MCF 10A (cell line): Measurements from ENCODE around the gene HECTD3. TPM values are rescaled to one million over a fixed set of nuclear protein-coding genes. Genes with fewer than 3 reads are reported as not detected.
"Not testable (repeated sequence)": the region's sequence is repeated elsewhere in the genome, so short reads cannot be mapped to it uniquely, and the experiment has no call there.

Experiments
- BruUV-seq: library from RNA; stranded (reverse); fragments of 400-500 nt; replicated peaks from 2 replicates; lab custom pipeline; 2021; lab: Mats Ljungman, UMichigan
- CTCF ChIA-PET: fragments of 300-600 bp; sonication (Branson Sonifier 250); formaldehyde crosslinking; extraction: SDS; loops from one replicate; lab custom pipeline; 2021; ENCODE audit warnings: antibody characterized with exemption, inconsistent platforms; lab: Yijun Ruan, JAX
- POLR2A ChIA-PET: fragments of 300-600, 350-650 bp; sonication (Branson Sonifier 250); formaldehyde crosslinking; extraction: SDS; loops from one replicate; lab custom pipeline; 2020; ENCODE audit warnings: antibody characterized with exemption, inconsistent platforms; lab: Yijun Ruan, JAX
- DNase-seq: peaks from one replicate; pipeline ENCODE4 v3.0.0-alpha.2; 2018; ENCODE audit not compliant: unreplicated experiment
- H3K27ac Mint-ChIP-seq: one replicate; pipeline ENCODE4 v1.8.0; 2022; ENCODE audit warnings: mild to moderate bottlenecking, low read depth, mixed read lengths; ENCODE audit not compliant: unreplicated experiment
- H3K27me3 Mint-ChIP-seq: one replicate; pipeline ENCODE4 v1.8.0; 2022; ENCODE audit warnings: mixed read lengths; ENCODE audit not compliant: insufficient read depth, unreplicated experiment
- H3K36me3 Mint-ChIP-seq: one replicate; pipeline ENCODE4 v1.8.0; 2022; ENCODE audit warnings: mild to moderate bottlenecking, moderate library complexity, mixed read lengths; ENCODE audit not compliant: insufficient read depth, unreplicated experiment
- H3K4me1 Mint-ChIP-seq: one replicate; pipeline ENCODE4 v1.8.0; 2022; ENCODE audit warnings: mixed read lengths; ENCODE audit not compliant: insufficient read depth, unreplicated experiment
- H3K4me3 Mint-ChIP-seq: one replicate; pipeline ENCODE4 v1.8.0; 2022; ENCODE audit warnings: mild to moderate bottlenecking, moderate library complexity, mixed read lengths; ENCODE audit not compliant: unreplicated experiment
- H3K9me3 Mint-ChIP-seq: one replicate; pipeline ENCODE4 v1.8.0; 2022; ENCODE audit warnings: mixed read lengths; ENCODE audit not compliant: unreplicated experiment
- CTCF ChIP-seq: fragments of 200-600 bp; IDR thresholded peaks from one replicate; pipeline ENCODE4 v1.8.0; 2022; ENCODE audit warnings: antibody characterized with exemption, mild to moderate bottlenecking; ENCODE audit not compliant: unreplicated experiment
- intact Hi-C: fragments of 100-400 bp; cut with micrococcal nuclease; formaldehyde crosslinking; loops from 2 replicates; pipeline ENCODE4 v1.14.1; 2022
- total RNA-seq: library from RNA; stranded (reverse); gene quantifications from 2 replicates; pipeline ENCODE4 v1.2.3, GENCODE V29; 2022

Gene HECTD3
- total RNA-seq, 1 experiment from 2014 or later: 20.2 TPM

- Mint-ChIP-seq H3K9me3 (no peaks in the 10 kb centered on the region), H3K4me3 (no peak overlapping the region), H3K27ac (no peak overlapping the region), H3K4me1 (no peaks in the 10 kb centered on the region), H3K27me3 (no peaks in the 10 kb centered on the region), H3K36me3 (peaks cover 52% of the 10 kb centered on the region)
- no peak for TF ChIP-seq CTCF
- no TSS peak for BruUV-seq
- intact Hi-C loops: no loop called here
- ChIA-PET POLR2A (interaction anchor here (1.3 to 1.5 kb wide), 2 partner anchors 10 to 16 kb away, joined by 4 to 5 read pairs; partner anchors contain the start of gene EIF2B3), CTCF (interaction anchor here (0.6 kb wide), 1 partner anchor 10 kb away, joined by 3 read pairs; no protein-coding TSS in a partner anchor)
- DNase-seq: no peak
Observed at GRCh38 chr1:44970317-44970716, 40.8 kb downstream of the HECTD3 start.

GRCh38 chr1:44964396-44964795, 46.7 kb downstream of the HECTD3 start:
- no peak for DNase-seq
- Mint-ChIP-seq H3K4me3 (no peak overlapping the region), H3K9me3 (no peaks in the 10 kb centered on the region), H3K27me3 (no peaks in the 10 kb centered on the region), H3K4me1 (no peaks in the 10 kb centered on the region), H3K27ac (no peak overlapping the region), H3K36me3 (peaks cover 25% of the 10 kb centered on the region)
- intact Hi-C loops: no loop called here
- BruUV-seq: no TSS peak
- POLR2A ChIA-PET: interaction anchor here (1.1 kb wide), 1 partner anchor 24 kb away, joined by 3 read pairs; no protein-coding TSS in a partner anchor
- no peak for TF ChIP-seq CTCF
- CTCF ChIA-PET: interaction anchor here (0.5 kb wide), 1 partner anchor 11 kb away, joined by 4 read pairs; no protein-coding TSS in a partner anchor

GRCh38 chr1:44962729-44963128, 48.4 kb downstream of the HECTD3 start:
- H3K27me3 Mint-ChIP-seq: no peaks in the 10 kb centered on the region
- CTCF ChIA-PET: no interaction called here
- intact Hi-C loops: no loop called here
- H3K4me3 Mint-ChIP-seq: no peak overlapping the region
- TF ChIP-seq CTCF: no peak
- BruUV-seq: no TSS peak
- POLR2A ChIA-PET: interaction anchor here (1.4 kb wide), 1 partner anchor 23 kb away, joined by 6 read pairs; no protein-coding TSS in a partner anchor
- H3K36me3 Mint-ChIP-seq: peaks cover 14% of the 10 kb centered on the region
- H3K9me3 Mint-ChIP-seq: no peaks in the 10 kb centered on the region
- H3K27ac Mint-ChIP-seq: no peak overlapping the region
- DNase-seq: no peak
- no peaks in the 10 kb centered on the region for H3K4me1 Mint-ChIP-seq

- H3K9me3 Mint-ChIP-seq, DNase-seq, intact Hi-C loops, H3K27ac Mint-ChIP-seq, BruUV-seq, H3K4me1 Mint-ChIP-seq, CTCF ChIA-PET, H3K27me3 Mint-ChIP-seq, POLR2A ChIA-PET, H3K4me3 Mint-ChIP-seq: not testable (repeated sequence)
- peaks cover 14% of the 10 kb centered on the region for H3K36me3 Mint-ChIP-seq
Observed at GRCh38 chr1:44962022-44962421, 49.1 kb downstream of the HECTD3 start.

GRCh38 chr1:44957566-44957965, 53.6 kb downstream of the HECTD3 start:
- POLR2A ChIA-PET: interaction anchor here (0.7 to 1.6 kb wide), 9 partner anchors 14 to 157 kb away, joined by 3 to 4 read pairs (median 3); partner anchors contain the start of gene PLK3
- H3K4me1 Mint-ChIP-seq, intact Hi-C loops, H3K27ac Mint-ChIP-seq, H3K27me3 Mint-ChIP-seq, H3K4me3 Mint-ChIP-seq, H3K9me3 Mint-ChIP-seq, BruUV-seq: not testable (repeated sequence)
- CTCF ChIA-PET: interaction anchor here (0.6 kb wide), 3 partner anchors 14 to 27 kb away, joined by 3 to 4 read pairs (median 3); no protein-coding TSS in a partner anchor
- peaks cover 11% of the 10 kb centered on the region for H3K36me3 Mint-ChIP-seq
- peak; percentile 40 for DNase-seq

- POLR2A ChIA-PET: interaction anchor here (0.7 to 1.7 kb wide), 4 partner anchors 9 to 95 kb away, joined by 3 to 7 read pairs (median 5); partner anchors contain the start of gene EIF2B3
- DNase-seq, intact Hi-C loops, H3K27me3 Mint-ChIP-seq, H3K4me1 Mint-ChIP-seq, H3K9me3 Mint-ChIP-seq, H3K4me3 Mint-ChIP-seq, H3K27ac Mint-ChIP-seq, BruUV-seq, H3K36me3 Mint-ChIP-seq: not testable (repeated sequence)
- CTCF ChIA-PET: interaction anchor here (0.6 kb wide), 1 partner anchor 57 kb away, joined by 4 read pairs; no protein-coding TSS in a partner anchor
Observed at GRCh38 chr1:44956077-44956476, 55.0 kb downstream of the HECTD3 start.
